HG02610 (cell line): ENCODE results near the gene ATP8A1.

ENCODE experiments used
- ATAC-seq: cut with Tn5 transposase; IDR thresholded peaks from one replicate; pipeline ENCODE4 v1.9.1; 2021; ENCODE audit warnings: mild to moderate bottlenecking, moderate library complexity; ENCODE audit not compliant: unreplicated experiment

Gene ATP8A1

GRCh38 chr4:42574870-42575430, 82.0 kb downstream of the ATP8A1 start:
- ATAC-seq: no peak

- no peak for ATAC-seq
Measured at GRCh38 chr4:42573249-42573648, 83.7 kb downstream of the ATP8A1 start.

GRCh38 chr4:42570221-42570620, 86.7 kb downstream of the ATP8A1 start:
- no peak for ATAC-seq

- ATAC-seq: peak; percentile 92
Measured at GRCh38 chr4:42568610-42569207, 88.2 kb downstream of the ATP8A1 start.

- no peak for ATAC-seq
Measured at GRCh38 chr4:42566835-42567234, 90.1 kb downstream of the ATP8A1 start.

GRCh38 chr4:42562016-42562415, 94.9 kb downstream of the ATP8A1 start:
- no peak for ATAC-seq

- no peak for ATAC-seq
Measured at GRCh38 chr4:42561031-42561430, 95.9 kb downstream of the ATP8A1 start.

- ATAC-seq: no peak
Measured at GRCh38 chr4:42560467-42560861, 96.4 kb downstream of the ATP8A1 start.

GRCh38 chr4:42558156-42558555, 98.7 kb downstream of the ATP8A1 start:
- ATAC-seq: no peak

GRCh38 chr4:42555828-42556227, 101.1 kb downstream of the ATP8A1 start:
- no peak for ATAC-seq

GRCh38 chr4:42554072-42554471, 102.8 kb downstream of the ATP8A1 start:
- no peak for ATAC-seq

GRCh38 chr4:42549896-42550295, 107.0 kb downstream of the ATP8A1 start:
- ATAC-seq: no peak

- ATAC-seq: no peak
Measured at GRCh38 chr4:42547805-42548204, 109.1 kb downstream of the ATP8A1 start.

GRCh38 chr4:42543762-42544161, 113.1 kb downstream of the ATP8A1 start:
- ATAC-seq: no peak

- no peak for ATAC-seq
Measured at GRCh38 chr4:42543126-42543525, 113.8 kb downstream of the ATP8A1 start.

- ATAC-seq: no peak
Measured at GRCh38 chr4:42541647-42542046, 115.3 kb downstream of the ATP8A1 start.

GRCh38 chr4:42533042-42533441, 123.9 kb downstream of the ATP8A1 start:
- ATAC-seq: no peak

GRCh38 chr4:42531341-42532030, 125.4 kb downstream of the ATP8A1 start:
- ATAC-seq: no peak

GRCh38 chr4:42523066-42523718, 133.7 kb downstream of the ATP8A1 start:
- ATAC-seq: no peak

GRCh38 chr4:42519803-42520417, 137.0 kb downstream of the ATP8A1 start:
- no peak for ATAC-seq

GRCh38 chr4:42515156-42515884, 141.6 kb downstream of the ATP8A1 start:
- ATAC-seq: peak; percentile 39
